ENCODE data around the gene DPRX.
"Not testable (repeated sequence)": the region's sequence is repeated elsewhere in the genome, so short reads cannot be mapped to it uniquely, and the experiment has no call there.

The DPRX gene

GRCh38 chr19:53644061-53644816 lies 12.4 kb downstream of the DPRX start:
- no peak for FAIRE-seq
- DNase-seq (ENCODE audit: insufficient read length, low spot score), result no peak

DNA sequence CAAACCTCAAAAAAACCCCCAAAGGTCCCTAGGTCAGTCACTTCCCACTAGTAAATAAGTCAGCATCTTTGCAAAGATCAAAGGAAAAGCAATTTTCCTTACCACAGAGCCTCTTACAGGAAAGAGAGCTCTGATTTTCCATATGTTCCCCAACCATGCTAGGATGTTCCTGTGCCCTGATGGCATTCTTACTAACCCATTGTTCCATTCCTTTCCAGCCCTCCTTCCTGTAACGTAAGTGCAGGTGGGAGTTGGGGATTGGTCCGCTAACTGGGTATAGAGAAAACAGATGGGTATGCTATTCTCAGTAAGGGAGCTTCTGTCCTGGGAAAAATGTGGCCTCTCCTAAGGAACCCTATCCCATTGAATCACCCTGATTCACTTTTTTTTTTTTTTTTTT lies 14.3 kb downstream of the DPRX start:
- DNase-seq (ENCODE audit: insufficient read length, low spot score) (no peak), FAIRE-seq (no peak)

DNA sequence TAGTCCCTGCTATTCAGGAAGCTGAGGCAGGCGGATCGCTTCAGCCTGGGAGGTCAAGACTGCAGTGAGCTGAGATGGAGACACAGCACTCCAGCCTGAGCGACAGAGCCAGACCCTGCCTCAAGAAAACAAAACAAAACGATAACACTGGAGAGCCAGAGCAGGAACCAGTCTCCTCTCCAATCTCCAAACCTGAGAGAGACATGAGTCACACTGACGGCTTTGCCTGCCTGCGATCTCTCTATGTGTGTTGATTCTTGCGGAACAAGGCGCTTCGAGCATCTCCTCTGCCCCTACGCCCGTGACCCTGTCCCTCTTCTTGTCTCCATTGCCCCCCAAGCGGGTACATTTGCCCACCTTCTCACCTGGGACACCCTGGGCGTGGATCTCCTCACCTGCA lies 15.6 kb downstream of the DPRX start:
- DNase-seq (ENCODE audit: insufficient read length, low spot score) (no peak), FAIRE-seq (no peak)

GRCh38 chr19:53647792-53648191 lies 16.0 kb downstream of the DPRX start:
- DNase-seq (ENCODE audit: insufficient read length, low spot score) (no peak), FAIRE-seq (no peak)

DNA sequence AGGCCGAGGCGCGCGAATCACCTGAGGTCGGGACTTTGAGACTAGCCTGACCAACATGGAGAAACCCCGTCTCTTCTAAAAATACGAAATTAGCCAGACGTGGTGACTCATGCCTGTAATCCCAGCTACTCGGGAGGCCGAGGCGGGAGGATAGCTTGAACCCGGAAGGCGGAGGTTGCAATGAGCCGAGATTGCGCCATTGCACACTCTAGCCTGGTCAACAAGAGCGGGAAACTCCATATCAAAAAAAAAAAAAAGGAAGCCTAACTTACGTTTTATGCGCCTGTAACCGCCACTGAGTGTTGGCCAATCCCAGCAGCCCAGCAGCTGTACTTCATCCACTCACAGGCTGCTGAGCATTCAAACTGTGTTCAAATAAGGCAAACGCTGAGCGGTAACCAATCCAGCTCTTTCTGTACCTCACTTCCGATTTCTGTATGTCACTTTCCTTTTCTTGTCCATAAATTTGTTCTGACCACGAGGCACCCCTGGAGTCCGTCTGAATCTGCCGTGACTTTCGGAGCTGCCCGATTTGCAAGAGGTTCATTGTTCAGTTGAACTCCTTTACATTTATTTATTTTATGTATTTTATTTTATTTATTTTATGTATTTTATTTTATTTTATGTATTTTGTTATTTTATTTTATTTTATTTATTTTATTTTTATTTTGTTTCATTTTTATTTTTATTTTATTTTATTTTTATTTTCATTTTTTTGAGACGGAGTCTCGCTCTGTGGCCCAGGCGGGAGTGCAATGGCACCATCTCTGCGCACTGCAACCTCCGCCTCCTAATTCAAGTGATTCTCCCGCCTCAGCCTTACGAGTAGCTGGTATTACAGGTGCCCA lies 18.2 kb downstream of the DPRX start:
- no peak for DNase-seq (ENCODE audit: insufficient read length, low spot score)
- FAIRE-seq, result no peak

GRCh38 chr19:53652476-53652875 lies 20.7 kb downstream of the DPRX start:
- no peak for DNase-seq (ENCODE audit: insufficient read length, low spot score)
- no peak for FAIRE-seq

- FAIRE-seq, result no peak
- no peak for DNase-seq (ENCODE audit: insufficient read length, low spot score)
Measured at GRCh38 chr19:53655042-53655665, 23.4 kb downstream of the DPRX start.

DNA sequence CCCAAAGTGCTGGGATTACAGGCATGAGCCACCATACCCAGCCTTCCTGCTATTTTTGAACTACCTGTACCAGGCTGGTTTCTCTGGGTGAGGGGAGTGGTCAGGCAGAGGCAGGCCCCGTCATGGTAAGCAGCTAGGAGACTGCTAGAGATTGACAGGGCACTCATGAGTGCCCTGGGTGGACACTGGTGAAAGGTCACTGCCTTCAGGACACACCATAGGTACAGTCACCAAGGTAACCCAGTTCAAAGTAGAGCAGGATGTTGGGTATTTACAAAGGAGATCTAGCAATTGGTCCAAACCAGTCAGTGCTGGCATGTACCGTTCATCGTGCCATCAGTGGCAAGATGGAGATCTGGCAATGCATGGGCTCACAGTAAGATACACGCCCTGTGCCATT lies 25.5 kb downstream of the DPRX start:
- FAIRE-seq (no peak), DNase-seq (ENCODE audit: insufficient read length, low spot score) (no peak)

DNA sequence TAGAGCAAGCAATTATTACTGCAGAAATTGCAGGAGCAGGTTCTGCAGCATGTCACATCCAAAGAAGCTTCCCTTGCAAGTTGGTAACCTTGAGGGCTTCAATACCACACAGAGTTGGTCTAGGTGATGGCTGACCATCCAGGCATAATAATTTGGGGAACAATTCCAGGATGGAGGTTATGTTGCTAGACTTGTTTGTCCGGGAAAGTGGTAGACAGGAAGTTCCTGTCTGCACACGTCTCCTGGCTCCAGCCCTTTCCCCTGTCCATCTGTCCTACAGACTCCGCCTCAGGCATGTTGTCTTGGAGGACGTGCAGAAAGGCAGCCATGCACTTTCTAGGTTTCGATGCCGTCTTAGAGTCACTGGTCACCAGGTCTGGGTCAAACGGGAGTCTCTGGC lies 26.0 kb downstream of the DPRX start:
- no peak for FAIRE-seq

GRCh38 chr19:53659292-53659691 lies 27.5 kb downstream of the DPRX start:
- no peak for FAIRE-seq
- peak; percentile 44 for DNase-seq (ENCODE audit: insufficient read length, low spot score)

More for the DNA sequence above, 26.0 kb downstream of the DPRX start:
- DNase-seq (ENCODE audit: insufficient read length, low spot score), result no peak

GRCh38 chr19:53660584-53660983 lies 28.8 kb downstream of the DPRX start:
- FAIRE-seq, result no peak
- no peak for DNase-seq (ENCODE audit: insufficient read length, low spot score)

- FAIRE-seq, result no peak
Measured at GRCh38 chr19:53662209-53662608, 30.4 kb downstream of the DPRX start.

DNA sequence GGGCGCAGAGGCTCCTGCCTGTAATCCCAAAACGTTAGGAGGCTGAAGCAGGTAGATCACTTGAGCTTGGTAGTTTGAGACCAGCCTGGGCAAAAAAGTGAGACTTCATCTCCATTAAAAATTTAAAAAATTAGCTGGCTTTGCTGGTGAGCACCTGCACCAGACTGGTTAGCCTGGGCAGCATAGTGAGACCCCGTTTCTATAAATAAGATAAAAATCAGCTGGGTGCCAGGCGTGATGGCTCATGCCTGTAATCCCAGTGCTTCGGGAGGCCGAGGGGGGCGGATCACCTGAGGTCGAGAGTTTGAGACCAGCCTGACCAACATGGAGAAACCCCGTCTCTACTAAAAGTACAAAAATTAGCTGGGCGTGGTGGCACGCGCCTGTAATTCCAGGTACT lies 32.4 kb downstream of the DPRX start:
- FAIRE-seq, result no peak
- no peak for DNase-seq (ENCODE audit: insufficient read length, low spot score)

More at GRCh38 chr19:53662209-53662608, 30.4 kb downstream of the DPRX start:
- no peak for DNase-seq (ENCODE audit: insufficient read length, low spot score)

- DNase-seq (ENCODE audit: insufficient read length, low spot score) (no peak), FAIRE-seq (no peak)
Measured at GRCh38 chr19:53664760-53665159, 33.0 kb downstream of the DPRX start.

DNA sequence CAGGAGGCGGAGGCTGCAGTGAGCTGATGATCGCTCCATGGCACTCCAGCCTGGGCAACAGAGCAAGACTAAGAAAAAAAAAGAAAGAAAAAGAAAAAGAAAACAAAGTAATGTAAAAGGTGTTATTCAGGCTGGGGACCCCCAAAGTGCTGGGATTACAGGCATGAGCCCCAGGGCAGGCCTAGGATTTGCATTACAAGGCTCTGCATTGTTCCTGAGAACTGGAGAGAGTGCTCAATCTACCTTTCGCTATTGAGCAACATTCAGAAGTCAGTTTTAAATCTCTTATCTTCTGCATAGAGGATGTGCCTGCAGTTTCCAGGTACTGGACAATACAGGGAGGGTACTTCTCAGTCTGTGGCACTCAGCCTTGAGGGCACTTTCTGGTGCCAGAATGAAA lies 34.5 kb downstream of the DPRX start:
- DNase-seq (ENCODE audit: insufficient read length, low spot score); FAIRE-seq: not testable (repeated sequence)

GRCh38 chr19:53668804-53669203 lies 37.0 kb downstream of the DPRX start:
- not testable (repeated sequence) for FAIRE-seq; DNase-seq (ENCODE audit: insufficient read length, low spot score)

GRCh38 chr19:53670345-53670744 lies 38.5 kb downstream of the DPRX start:
- FAIRE-seq, result no peak
- no peak for DNase-seq (ENCODE audit: insufficient read length, low spot score)

DNA sequence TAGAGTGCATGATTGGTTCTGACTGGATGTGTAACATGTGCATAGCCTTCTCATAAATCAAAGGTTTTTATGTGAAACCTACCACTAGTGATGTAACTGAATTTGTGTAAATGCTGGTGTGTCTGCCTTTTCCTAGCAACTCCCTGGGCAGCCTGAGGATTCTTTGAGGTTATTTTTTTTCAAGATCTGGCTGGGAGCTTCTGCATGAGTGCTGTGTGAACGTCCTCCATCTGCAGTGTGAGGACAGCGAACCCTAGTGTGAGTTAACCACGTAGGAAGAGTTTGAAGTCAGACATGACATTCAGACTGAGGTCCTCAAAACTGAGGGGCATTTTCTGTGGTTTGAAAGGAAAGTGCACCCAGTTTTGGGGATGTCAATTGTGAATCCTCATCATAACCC lies 39.9 kb downstream of the DPRX start:
- DNase-seq (ENCODE audit: insufficient read length, low spot score), result peak; percentile 21
- FAIRE-seq, result no peak

Measured in HTR-8/SVneo (cell line).